Activated CD4-positive, alpha-beta T cell treated with anti-CD3 and anti-CD28 coated beads, Interleukin-2, amount 50 U/mL, for 48 hours (primary cell): ENCODE measurements around the gene PLEKHA5.
"Not testable (repeated sequence)": the region's sequence is repeated elsewhere in the genome, so short reads cannot be mapped to it uniquely, and the experiment has no call there.

Experiments used
- DNase-seq, 2 experiments: peaks; one replicate each; pipeline ENCODE4 v3.0.0-alpha.2; 2020

PLEKHA5 gene

DNA sequence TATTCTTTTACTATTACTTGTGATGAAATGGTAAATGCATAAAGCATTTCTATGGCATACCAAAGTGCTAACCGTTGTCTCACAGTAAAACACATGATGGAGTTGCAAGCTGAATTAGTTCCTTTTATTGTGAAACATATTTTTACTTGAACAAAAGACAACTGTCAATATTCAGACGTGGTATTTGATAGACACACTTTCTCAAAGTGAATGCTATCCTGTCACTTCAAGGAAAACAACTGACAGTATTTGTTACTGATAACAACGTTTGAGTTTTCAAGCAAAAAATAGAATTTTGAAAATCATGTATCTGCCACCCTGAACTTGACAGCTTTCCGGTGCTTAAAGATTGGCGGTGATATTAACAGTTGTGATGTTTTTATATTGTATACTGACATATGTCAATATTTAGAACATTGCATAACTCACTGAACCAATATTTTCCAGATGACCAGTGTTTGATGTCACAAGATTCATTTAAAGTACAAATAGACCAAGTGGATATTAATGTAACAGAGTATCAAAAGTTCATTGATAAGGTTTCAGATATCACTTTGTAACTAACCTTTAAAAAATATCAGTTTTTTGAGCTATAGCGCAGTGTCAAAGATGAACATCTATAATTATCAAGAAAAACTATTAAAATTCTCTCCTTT lies 156.4 kb downstream of the PLEKHA5 start:
- DNase-seq: no peak

DNA sequence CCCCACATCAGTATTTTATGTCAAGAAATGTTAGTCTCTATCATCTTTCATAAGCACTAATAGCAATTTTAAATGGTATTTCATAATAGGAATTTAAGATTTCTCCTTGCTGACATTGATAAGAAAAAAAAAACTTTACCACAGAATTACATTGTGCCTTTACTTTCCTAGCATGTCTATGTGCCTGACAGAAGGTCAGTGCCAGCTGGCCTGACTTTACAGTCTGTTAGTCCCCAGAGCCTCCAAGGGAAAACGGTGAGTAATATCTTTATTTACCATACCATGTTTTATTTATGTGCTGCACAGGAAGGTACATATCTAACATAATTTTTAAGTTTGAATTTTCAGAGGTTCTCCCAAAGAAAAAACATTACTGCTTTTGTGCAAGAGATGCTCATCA lies 157.8 kb downstream of the PLEKHA5 start:
- DNase-seq: no peak

DNA sequence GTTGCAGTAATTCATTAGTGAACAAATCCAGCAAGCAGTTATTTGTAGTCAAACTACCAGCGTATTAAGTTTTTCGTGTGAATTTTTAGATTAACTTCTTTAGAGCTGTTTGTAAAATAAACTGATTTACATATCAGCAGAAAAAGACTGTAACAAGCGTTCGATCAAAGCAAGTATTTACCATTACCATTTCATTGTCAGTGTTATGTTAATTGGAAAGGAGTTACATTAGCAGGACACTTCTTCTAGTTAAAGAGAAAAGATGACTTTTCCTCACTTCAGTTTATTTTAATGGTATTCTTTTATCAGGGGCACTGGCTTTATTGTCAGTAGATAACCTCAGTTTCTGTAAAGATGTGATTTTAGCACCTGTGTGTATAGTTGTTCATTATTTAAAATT lies 158.6 kb downstream of the PLEKHA5 start:
- no peak for DNase-seq

DNA sequence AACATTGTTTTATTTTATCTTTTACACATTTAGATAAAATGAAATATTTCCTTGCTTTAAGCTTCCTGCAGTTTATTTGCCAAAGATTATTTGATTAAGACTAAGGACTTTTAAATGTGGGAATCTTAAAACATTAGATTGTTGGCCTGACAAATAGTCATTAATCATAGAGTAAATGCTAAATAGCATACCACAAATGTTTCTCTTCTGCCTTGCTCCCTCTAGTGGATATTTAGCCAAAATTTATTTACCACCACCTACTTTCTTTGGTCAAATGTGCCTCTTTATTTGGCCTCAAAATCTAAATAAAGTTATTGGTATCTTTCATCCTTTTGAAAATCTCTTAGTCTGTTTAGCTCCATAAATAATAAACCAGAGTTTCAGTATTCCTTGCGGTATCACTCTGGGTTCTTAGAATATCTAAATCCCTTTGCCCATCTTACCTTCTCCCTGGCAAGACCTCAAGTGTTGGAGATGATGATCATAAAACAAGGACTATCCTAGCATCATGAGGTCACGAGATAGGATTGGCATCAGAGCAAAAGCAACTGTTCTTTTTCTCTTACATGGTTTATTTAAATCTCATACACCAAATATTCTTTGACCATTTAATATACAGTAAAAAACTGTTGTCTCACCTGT lies 159.2 kb downstream of the PLEKHA5 start:
- DNase-seq: no peak

DNA sequence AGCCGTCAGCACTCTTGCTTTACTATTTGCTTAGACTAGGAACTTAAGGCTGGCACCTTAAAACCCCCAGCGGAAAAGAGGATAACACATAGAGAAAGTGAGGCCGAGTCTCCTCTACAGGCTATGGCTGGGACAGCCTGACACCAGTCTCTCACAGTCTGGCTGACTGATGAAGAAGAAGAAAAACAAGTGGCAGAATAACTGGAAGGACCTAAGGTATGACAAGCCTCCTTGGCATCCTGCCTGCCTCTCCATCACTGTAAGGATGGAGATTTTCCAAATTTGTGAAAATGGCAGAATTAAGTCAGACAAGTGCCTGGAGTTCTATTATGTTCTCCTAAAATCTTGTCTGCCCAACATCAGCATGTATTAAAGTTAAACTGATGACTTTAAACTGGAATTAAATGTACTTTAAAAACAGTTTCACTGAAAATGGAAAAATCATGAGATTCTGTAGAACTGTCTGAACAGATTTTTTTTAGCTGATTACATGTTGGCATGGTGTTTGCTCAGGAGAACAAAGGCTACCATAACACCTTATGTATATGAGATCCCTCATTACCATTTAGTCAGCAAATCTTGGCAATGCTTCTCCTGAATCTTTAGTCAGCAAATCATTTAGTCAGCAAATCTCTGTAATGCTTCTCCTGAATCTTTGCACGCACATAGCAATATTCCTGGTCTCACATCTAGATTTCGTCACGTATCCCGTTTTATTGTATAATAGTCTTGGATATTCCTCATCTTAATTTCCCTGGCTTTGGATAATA lies 169.5 kb downstream of the PLEKHA5 start:
- DNase-seq: no peak

DNA sequence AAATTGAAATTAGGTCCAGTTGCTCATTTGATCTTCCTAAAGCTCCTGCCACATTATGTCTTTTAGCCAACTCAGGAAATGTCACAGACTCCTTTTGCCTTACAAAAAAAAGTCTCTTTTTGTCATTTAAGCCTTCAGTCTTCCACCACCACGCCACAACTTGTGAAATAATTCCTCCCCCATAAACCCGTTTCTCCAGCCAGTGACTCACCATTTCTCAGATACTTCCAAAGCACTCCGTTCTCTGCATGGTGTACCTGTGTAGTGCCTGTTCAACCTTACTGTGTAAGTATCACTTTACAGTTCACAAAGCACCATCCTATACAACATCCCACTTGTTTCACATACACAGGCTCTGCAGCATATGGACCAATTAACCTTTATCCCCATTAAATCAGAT lies 170.2 kb downstream of the PLEKHA5 start:
- no peak for DNase-seq

DNA sequence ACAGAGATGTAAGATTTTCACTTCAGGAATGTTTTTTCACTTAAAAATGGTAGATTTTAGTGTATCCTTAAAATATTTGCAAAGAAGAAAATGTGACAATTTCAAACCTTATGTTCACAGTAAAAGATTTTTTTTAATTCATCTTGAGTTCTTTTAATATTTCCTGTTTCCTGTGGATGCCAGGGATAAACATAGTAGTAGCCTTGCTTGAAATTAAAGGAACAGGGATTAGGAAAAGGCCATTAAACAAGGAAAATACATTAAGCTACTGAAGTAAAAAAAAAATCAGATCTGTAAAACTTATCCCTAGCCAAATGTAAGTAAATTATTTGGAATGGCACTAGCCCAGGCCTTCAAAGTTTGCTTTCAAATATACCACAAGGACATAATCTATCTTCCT lies 171.7 kb downstream of the PLEKHA5 start:
- no peak for DNase-seq

DNA sequence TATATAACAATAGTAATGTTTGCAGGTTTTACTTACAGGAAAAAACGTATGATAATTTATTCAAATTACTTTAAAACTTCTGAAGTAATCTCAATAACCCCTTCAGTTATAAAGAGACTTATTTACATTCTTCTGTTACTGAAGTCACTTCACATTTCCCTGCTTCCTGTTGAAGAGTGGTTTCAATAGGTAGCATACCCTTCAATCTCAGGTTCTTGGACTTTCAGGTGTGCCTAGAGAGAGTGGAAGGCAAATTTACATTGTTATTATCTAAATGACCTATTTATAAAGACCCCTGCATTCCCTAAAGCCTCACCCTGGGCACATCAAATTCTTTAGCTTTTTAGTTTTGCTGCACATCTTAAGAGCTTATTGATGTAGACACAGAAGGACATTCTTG lies 172.2 kb downstream of the PLEKHA5 start:
- DNase-seq: no peak

DNA sequence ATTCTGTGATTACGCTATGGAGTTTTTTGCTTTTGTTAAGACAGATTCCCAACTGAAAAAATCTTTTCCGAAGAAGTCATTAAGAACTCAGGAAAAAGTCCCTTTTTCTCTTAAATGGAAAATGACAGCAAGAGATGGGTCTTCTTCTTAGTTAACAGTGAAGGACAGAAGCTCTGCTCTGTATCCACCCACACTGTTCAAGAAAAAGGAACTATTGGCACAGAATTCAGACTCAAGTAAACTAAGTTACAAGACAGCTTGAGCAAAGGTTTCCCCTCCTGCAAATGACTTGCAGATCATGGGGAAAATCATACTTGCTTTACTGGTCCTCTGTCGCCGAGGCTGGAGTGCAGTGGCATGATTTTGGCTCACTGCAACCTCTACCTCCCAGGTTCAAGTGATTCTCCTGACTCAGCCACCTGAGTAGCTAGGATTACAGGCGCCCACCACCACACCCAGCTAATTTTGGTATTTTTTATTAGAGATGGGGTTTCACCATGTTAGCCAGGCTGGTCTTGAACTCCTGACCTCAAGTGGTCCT lies 172.6 kb downstream of the PLEKHA5 start:
- no peak for DNase-seq

DNA sequence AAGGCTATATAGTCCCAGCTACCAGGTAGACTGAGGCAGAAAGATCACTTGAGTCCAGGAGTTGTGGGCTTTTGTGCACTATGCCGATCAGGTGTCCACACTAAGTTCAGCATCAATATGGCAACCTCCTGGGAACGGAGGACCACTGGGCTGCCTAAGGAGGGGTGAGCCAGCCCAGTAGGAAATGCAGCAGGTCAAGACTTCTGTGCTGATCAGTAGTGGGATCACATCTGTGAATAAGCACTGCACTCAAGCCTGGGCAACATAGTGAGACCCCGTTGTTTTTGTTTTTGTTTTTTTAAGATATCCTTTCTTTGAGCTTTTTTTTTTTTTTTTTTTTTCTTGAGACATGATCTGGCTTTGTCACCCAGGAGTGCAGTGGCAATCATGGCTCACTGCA lies 174.0 kb downstream of the PLEKHA5 start:
- no peak for DNase-seq

DNA sequence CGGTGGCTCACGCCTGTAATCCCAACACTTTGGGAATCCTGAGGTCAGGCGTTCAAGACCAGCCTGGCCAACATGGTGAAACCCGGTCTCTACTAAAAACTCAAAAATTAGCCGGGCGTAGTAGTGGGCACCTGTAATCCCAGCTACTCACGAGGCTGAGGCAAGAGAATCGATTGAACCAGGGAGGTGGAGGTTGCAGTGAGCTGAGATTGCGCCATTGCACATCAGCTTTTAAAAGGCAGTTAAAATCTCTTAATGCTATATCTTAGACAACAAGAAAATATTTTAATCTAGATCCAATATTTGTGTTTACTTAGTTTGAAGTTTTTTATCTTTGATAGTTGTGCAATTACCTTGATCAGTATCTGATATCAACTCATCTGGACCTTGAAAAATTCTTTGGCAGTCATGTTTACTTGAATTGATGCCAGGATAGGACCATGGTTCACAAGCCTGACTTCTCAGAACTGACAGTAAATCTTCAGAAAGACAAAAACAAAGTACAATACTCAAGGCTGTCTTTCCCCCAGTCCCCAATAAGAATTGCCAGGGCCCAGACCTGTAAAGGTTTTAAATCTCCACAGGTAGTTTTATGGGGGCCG lies 174.7 kb downstream of the PLEKHA5 start:
- no peak for DNase-seq

DNA sequence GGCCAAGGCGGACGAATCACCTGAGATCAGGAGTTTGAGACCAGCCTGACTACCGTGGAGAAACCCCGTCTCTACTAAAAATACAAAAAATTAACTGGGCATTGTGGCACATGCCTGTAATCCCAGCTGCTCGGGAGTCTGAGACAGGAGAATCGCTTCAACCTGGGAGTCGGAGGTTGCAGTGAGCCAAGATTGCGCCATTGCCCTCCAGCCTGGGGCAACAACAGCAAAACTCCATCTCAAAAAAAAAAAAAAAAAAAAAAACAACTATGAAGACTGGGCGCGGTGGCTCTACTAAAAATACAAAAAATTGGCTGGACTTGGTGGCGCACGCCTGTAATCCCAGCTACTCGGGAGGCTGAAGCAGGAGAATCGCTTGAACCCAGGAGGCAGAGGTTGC lies 176.1 kb downstream of the PLEKHA5 start:
- not testable (repeated sequence) for DNase-seq

DNA sequence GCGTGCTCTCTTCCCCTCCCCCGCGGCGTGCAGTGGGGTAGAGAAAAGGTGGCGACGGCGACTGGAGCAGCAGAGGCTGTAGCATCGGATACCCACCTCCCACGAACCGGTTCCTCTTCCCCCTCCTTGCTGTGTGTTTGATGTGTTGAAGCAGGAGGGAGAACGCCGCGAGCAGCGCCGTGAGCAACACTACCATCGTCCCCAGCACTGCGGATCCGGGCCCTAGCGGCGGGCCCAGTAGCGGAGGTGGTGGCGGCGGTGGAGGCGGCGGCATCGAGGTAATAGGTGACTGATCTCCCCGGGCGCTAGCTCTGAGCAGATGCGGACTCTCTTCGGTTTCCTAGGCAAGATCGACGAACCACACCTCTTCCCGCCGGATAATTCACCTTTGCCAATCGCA lies 176.8 kb downstream of the PLEKHA5 start:
- DNase-seq: no peak

DNA sequence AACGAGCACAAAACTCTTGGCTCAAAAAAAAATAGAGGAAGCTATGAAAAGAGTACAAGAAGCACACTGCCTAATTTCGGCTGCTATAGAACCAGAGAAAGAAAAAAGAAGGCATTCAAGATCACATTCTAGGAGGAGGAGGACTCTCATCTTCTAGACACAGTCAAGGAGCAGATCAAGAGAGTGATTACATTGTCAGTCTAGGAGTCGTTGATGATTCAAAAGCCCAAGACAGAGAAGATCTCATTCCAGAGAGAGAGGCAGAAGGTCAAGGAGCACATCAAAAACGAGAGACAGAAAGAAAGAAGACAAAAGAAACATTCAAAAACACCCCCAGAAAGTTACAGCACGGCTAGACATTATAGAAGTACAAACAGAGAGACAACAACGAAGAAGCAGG lies 177.9 kb downstream of the PLEKHA5 start:
- DNase-seq: no peak

DNA sequence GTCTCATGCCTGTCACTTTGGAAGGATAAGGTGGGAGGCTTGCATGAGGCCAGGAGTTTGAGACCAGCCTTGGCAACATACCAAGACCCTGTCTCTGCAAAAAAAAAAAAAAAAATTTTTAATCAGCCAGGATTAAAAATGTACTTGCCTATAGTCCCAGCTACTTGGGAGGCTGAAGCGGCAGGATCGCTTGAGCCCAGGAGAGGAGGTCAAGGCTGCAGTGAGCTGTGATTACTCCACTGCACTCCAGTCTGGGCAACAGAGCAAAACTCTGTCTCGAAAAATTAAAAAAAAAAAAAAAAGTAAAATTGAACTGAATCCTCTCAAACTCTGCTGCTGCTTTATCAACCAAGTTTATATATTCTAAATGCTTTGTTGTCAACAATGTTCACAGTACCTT lies 181.6 kb downstream of the PLEKHA5 start:
- DNase-seq: no peak

DNA sequence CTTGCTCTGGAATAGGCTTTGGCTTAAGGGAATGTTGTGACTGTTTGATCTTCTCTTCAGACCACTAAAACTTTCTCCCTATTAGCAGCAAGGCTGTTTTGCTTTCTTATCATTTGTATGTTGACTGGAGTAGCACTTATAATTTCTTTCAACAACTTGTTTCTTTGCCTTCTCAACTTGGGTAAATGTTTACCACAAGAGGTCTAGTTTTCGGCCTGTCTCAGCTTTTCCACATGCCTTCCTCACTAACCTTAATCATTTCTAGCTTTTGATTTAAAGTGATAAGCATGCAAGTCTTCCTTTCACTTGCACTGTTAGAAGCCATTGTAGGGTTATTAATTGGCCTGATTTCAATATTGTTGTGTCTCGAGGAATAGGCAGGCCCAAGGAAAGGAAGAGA lies 183.1 kb downstream of the PLEKHA5 start:
- DNase-seq: no peak

DNA sequence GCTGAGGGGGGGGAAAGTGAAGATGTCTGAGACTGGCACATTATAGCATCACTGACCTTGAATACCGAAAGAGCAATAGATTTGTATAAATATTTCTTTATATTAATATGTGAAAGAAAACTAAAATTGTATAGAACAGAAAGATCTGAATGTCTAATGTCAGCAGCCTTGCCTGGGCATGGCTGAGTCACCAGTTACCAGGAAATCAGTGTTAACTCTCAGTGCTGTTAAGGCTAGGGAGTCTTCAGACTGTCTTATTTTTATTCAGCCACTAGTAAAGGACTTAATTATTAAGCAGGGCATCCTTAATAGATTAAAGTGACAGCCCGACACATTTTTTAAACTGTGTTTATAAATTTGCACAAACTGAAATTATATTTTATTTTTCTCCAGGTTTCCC lies 186.9 kb downstream of the PLEKHA5 start:
- DNase-seq: no peak

DNA sequence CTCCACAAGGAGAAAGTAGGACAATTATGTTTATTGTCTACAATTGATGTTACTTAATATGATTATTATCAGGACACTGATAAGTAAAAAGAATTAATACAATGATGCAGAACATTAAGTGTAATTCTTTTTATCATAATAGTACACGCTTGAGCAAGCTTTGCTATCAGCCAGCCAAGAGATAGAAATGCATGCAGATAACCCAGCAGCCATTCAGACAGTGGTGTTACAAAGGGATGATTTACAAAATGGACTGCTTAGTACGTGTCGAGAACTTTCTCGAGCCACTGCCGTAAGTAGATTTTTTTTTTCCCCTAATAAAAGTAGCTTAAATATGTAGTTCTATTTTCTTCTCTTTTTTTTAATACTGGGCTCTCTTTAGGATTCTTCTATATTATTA lies 192.8 kb downstream of the PLEKHA5 start:
- DNase-seq: no peak

DNA sequence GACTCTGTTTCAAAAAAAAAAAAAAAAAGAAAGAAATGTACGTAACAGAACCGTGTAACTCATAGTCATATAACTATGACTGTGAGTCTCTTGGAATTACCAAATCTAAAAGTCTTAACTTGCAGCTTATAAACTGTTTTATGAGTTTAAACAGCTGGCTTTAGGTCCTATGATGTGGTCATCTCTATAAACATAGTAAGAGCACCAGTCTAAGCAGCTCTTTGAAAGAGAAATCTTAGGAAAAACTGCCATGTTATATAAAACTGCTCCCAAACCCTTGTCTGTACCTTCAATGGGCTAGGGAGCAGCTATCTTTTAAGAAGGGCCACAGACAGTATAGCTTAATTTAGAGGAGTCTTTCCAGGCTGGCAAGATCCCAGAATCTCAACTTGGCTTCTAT lies 194.3 kb downstream of the PLEKHA5 start:
- no peak for DNase-seq

DNA sequence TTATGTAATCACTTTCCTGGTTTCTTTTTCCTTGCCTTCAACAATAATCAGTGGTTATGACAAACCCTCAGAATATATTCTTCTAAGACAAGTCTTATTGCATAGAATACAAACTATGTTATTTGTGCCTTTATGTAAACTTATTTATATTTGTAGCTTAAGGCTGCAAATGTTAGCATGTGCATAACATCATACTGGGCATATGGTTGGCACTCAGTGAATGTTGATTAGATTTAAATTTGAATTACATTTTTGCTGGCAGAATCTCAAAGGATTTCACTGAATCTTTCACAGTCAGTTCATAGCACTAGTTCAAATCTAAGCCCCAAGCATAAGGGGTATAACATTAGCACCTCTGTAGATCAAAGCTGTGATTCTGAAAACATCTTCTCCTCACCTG lies 196.6 kb downstream of the PLEKHA5 start:
- DNase-seq: no peak

DNA sequence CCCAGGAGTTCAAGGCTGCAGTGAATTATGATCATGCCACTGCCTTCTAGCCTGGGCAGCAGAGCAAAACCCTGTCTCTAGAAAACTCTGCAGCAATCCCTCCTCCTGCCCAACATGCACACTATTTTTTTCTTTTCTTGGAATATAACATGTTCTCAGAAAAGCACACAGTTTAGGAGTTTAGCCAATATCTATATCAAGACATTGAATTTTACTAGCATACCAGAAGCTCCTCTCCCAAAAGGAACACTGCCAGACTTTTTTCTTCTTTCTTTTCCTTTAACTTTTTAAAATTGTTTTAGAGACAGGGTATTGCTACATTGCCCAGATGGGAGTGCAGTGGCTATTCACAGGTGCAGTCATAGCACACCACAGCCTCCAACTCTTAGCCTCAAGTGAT lies 202.7 kb downstream of the PLEKHA5 start:
- no peak for DNase-seq

DNA sequence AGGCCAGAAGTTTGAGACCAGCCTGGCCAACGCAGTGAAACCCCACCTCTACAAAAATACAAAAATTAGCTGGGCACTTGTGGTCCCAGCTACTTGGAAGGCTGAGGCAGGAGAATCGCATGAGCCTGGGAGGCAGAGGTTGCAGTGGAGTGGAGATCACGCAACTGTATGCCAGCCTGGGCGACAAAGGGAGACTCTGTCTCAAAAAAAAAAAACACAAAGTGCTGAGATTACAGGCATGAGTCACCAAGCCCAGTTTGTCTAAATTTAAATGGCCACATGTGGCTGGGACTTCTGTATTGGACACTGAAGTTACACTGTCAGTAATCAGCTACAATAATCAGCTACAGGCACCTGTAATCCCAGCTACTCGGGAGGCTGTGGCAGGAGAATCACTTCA lies 208.9 kb downstream of the PLEKHA5 start:
- DNase-seq: no peak

DNA sequence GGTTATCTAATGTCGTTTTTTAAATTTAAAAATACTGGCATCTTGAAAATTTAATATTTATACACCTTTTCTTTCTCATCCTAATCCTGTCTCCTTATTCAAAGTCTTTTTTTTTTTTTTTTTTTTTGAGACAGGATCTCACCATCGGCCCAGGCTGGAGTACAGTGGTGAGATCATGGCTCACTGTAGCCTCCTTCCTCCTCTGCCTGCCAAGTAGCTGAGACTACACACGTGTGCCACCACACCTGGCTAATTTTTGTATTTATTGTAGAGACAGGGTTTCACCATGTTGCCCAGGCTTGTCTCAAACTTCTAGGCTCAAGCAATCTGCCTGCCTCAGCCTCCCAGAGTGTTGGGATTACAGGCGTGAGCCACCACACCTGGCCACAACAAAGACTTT lies 221.3 kb downstream of the PLEKHA5 start:
- DNase-seq: not testable (repeated sequence)

DNA sequence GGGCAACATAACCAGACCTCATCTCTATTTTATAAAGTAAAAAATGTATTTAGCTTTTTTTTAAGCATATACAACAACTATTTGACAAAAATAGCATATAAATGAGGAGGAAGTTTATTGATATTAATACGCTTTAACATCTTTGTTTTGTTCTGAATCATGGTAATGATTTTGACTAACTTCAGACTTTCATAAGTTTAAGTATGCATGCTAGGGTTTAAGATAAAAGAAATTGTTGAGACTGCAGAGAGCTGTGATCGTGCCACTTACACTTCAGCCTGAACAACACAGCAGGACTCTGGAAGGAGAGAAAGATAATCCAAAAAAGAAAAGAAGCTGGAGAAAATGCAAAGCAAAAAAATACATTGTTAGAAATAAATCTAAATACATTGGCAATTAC lies 221.8 kb downstream of the PLEKHA5 start:
- DNase-seq: no peak
